GM12865 (cell line): ENCODE data around the gene EFNA1.

Experiments
- DNase-seq: peaks from one replicate; pipeline ENCODE4 v3.0.0; 2010; ENCODE audit warnings: low read depth
- H3K4me3 ChIP-seq: 2 replicates; pipeline ENCODE4 v1.5.1; 2011; ENCODE audit warnings: mild to moderate bottlenecking, low read depth, low read length, control low read depth
- TF ChIP-seq, protein P1 (sequence below): IDR thresholded peaks from 2 replicates; pipeline ENCODE4 v1.5.1; 2011; ENCODE audit warnings: low read length, control low read depth, low read depth, inconsistent platforms; ENCODE audit not compliant: insufficient read depth; ENCODE audit errors: missing control alignments

EFNA1 gene

DNA sequence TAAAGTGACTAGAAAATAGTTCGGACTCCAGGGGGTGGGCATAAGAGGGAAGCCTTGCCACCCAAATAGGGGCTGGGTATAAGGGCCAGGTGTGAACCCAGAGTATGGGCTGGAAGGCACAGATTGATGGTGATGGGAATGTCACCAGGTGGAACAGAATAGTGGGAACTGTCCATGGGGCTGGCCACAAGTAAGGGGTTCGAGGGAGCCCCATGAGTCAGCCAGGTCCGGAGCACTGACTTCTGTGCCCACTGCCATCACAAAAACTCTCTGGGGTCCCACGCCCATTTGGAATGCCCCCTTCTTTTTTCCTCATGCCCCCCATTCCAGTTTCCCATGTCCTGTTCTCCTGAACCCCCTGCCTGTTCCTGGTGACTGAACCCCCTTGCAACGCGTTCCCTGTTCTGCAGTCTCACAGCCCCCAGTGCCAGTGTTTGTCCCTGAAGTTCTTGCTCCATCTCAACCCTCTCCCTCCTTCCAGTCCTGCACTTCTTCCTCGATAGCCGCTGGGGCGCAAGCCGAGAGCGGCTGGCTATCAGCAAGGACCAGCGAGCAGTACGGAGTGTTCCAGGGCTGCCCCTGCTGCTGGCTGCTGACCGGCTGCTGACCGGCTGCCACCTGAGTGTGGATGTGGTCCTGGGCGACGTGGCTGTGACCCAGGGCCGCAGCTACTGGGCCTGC is 53.8 kb downstream of the EFNA1 start:
- H3K4me3 ChIP-seq: no peak overlapping the region
- TF ChIP-seq, protein P1, sequence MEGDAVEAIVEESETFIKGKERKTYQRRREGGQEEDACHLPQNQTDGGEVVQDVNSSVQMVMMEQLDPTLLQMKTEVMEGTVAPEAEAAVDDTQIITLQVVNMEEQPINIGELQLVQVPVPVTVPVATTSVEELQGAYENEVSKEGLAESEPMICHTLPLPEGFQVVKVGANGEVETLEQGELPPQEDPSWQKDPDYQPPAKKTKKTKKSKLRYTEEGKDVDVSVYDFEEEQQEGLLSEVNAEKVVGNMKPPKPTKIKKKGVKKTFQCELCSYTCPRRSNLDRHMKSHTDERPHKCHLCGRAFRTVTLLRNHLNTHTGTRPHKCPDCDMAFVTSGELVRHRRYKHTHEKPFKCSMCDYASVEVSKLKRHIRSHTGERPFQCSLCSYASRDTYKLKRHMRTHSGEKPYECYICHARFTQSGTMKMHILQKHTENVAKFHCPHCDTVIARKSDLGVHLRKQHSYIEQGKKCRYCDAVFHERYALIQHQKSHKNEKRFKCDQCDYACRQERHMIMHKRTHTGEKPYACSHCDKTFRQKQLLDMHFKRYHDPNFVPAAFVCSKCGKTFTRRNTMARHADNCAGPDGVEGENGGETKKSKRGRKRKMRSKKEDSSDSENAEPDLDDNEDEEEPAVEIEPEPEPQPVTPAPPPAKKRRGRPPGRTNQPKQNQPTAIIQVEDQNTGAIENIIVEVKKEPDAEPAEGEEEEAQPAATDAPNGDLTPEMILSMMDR: no peak
- DNase-seq: no peak

DNA sequence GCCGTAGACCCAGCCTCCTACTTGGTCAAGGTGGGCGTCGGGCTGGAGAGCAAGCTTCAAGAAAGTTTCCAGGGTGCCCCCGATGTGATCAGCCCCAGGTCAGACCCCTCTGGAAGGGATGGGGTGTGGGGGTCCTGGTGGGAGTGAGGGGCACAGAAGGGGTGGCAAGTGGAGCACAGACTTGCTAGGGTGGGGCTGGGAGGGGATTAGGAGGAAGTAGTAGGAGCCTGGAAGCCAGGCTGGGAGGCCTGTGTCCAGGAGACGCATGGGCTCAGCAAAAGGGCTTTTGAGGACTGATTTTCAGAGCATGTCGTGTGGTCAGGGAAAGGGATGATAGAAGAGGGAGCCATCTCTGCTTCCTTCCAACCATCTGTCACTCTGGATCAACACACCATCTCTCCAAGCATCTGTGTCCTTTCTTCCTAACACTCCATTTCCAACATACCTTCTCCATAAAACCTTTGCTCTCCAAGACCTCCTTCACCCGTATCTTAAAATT is 54.4 kb downstream of the EFNA1 start:
- no peak for DNase-seq
- TF ChIP-seq, protein P1: no peak
- no peak overlapping the region for H3K4me3 ChIP-seq

GRCh38 chr1:155183775-155184221 is 56.1 kb downstream of the EFNA1 start:
- TF ChIP-seq, protein P1: no peak
- no peak overlapping the region for H3K4me3 ChIP-seq
- DNase-seq: no peak

- DNase-seq: no peak
- H3K4me3 ChIP-seq: no peak overlapping the region
- TF ChIP-seq, protein P1: no peak
These were observed 56.7 kb downstream of the EFNA1 start for GRCh38 chr1:155184351-155184811.
